GM13977 (cell line): Measurements from ENCODE around the gene FUT8.

Experiments used
- DNase-seq: peaks from one replicate; pipeline ENCODE4 v3.0.0; 2012; ENCODE audit warnings: low spot score
- in situ Hi-C: fragments of 300-500 bp; cut with MboI; formaldehyde crosslinking; loops from one replicate; pipeline ENCODE4 v1.12.0; 2022; ENCODE audit warnings: low sequenced_read_pairs, low pct_unique_long_range_greater_than_20kb, mixed read lengths, inconsistent platforms; ENCODE audit not compliant: unreplicated experiment
- TF ChIP-seq, protein P1 (sequence below): IDR thresholded peaks from 2 replicates; pipeline ENCODE4 v1.5.1; 2012; ENCODE audit warnings: mild to moderate bottlenecking, control low read depth; ENCODE audit not compliant: insufficient read depth; ENCODE audit errors: extremely low read depth, missing control alignments

FUT8 gene

DNA sequence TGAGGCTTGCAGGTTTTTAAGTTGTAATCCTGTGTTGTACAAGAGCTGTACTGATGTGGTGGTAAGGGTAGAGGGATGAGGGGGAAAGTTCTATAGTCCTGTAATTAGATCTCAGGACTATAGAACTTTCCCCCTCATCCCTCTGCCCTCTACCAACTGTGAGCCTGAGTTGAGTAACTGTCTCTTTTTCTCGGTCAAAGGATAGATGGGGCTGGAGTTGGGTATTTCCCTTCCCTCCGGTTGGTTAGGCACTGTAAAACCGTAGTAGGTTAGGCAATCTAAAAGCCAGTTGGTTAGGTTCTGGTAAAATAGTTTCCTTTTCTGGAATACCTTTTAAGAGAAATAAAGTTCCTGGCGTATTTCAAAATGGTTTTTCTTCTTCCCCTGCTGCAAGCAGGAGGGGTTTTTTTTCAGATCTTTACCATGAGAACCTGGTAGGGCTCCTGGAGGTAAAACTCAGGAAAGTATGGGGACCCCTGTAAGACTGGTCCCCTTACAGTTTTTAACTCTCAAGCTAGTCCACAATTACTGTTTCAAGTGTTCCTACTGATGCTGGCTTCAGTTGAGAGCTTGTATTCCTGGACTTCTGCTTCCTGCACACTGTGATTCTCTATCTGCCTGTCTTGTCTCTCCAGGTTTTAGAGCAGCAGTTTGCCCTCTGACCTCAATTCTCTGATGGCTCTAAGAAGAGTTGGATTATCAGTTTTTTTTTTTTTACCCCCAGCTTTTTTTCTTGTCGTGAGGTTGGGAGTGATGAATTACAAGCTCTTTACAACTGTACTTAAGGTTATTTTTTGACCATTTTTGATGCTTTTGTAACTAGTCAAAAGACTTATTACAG, 58.7 kb downstream of the FUT8 start:
- DNase-seq: peak; percentile 38
- TF ChIP-seq, protein P1, sequence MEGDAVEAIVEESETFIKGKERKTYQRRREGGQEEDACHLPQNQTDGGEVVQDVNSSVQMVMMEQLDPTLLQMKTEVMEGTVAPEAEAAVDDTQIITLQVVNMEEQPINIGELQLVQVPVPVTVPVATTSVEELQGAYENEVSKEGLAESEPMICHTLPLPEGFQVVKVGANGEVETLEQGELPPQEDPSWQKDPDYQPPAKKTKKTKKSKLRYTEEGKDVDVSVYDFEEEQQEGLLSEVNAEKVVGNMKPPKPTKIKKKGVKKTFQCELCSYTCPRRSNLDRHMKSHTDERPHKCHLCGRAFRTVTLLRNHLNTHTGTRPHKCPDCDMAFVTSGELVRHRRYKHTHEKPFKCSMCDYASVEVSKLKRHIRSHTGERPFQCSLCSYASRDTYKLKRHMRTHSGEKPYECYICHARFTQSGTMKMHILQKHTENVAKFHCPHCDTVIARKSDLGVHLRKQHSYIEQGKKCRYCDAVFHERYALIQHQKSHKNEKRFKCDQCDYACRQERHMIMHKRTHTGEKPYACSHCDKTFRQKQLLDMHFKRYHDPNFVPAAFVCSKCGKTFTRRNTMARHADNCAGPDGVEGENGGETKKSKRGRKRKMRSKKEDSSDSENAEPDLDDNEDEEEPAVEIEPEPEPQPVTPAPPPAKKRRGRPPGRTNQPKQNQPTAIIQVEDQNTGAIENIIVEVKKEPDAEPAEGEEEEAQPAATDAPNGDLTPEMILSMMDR: no peak
- in situ Hi-C loops: no loop called here

DNA sequence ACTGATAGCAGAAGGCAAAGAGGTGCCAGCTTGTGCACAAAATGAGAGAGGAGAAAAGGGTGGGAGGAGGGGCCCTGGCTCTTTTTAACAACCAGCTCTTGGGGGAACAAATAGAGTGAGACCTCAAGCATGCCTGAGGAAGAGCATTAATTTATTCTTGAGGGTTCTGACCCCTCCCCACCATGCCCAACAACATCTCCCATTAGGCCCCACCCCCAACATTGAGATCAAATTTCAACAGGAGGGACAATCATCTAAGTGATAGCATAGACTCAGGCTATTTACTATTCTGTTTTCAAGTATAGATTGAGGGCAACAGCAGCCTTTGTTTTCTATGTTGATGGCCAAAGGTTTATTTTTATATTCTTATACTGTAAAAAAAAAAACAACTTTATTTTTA, 59.7 kb downstream of the FUT8 start:
- no peak for DNase-seq
- TF ChIP-seq, protein P1: no peak
- in situ Hi-C loops: no loop called here

- TF ChIP-seq, protein P1: no peak
- in situ Hi-C loops: no loop called here
- DNase-seq: no peak
These were observed 63.9 kb downstream of the FUT8 start for GRCh38 chr14:65476273-65476941.

- TF ChIP-seq, protein P1: no peak
- in situ Hi-C loops: no loop called here
- DNase-seq: no peak
These were observed 64.4 kb downstream of the FUT8 start for GRCh38 chr14:65476942-65477318.

GRCh38 chr14:65478017-65478416, 65.5 kb downstream of the FUT8 start:
- in situ Hi-C loops: no loop called here
- DNase-seq: no peak
- TF ChIP-seq, protein P1: no peak

GRCh38 chr14:65478596-65478995, 66.1 kb downstream of the FUT8 start:
- no peak for DNase-seq
- TF ChIP-seq, protein P1: no peak
- in situ Hi-C loops: no loop called here
